NCI-H187 treated with DMSO at 0.1 percent for 48 hours (cell line): ENCODE data around the gene RPTOR.

Source experiments
- DNase-seq: peaks from one replicate; lab custom pipeline; 2025; lab: John Stamatoyannopoulos, UW

The RPTOR gene

GRCh38 chr17:80592243-80592642 is 47.6 kb downstream of the RPTOR start:
- no peak for DNase-seq

GRCh38 chr17:80593181-80593580 is 48.5 kb downstream of the RPTOR start:
- no peak for DNase-seq

- DNase-seq, result no peak
Measured at GRCh38 chr17:80594431-80595269, 50.0 kb downstream of the RPTOR start.

- DNase-seq, result no peak
Measured at GRCh38 chr17:80596760-80597608, 52.3 kb downstream of the RPTOR start.

- DNase-seq, result no peak
Measured at GRCh38 chr17:80598813-80599545, 54.3 kb downstream of the RPTOR start.

- no peak for DNase-seq
Measured at GRCh38 chr17:80599546-80600305, 55.1 kb downstream of the RPTOR start.

GRCh38 chr17:80601146-80601545 is 56.5 kb downstream of the RPTOR start:
- DNase-seq, result no peak

GRCh38 chr17:80603396-80603795 is 58.8 kb downstream of the RPTOR start:
- DNase-seq, result no peak

GRCh38 chr17:80604009-80604669 is 59.5 kb downstream of the RPTOR start:
- DNase-seq, result no peak

- no peak for DNase-seq
Measured at GRCh38 chr17:80604670-80605010, 60.0 kb downstream of the RPTOR start.

- DNase-seq, result no peak
Measured at GRCh38 chr17:80605326-80606066, 60.9 kb downstream of the RPTOR start.

GRCh38 chr17:80608326-80608725 is 63.7 kb downstream of the RPTOR start:
- DNase-seq, result no peak

GRCh38 chr17:80609757-80610156 is 65.1 kb downstream of the RPTOR start:
- no peak for DNase-seq

- DNase-seq, result no peak
Measured at GRCh38 chr17:80611816-80612215, 67.2 kb downstream of the RPTOR start.

GRCh38 chr17:80612997-80613731 is 68.5 kb downstream of the RPTOR start:
- DNase-seq, result no peak

- DNase-seq, result no peak
Measured at GRCh38 chr17:80613732-80614071, 69.1 kb downstream of the RPTOR start.

- DNase-seq, result no peak
Measured at GRCh38 chr17:80614332-80615047, 69.9 kb downstream of the RPTOR start.

- no peak for DNase-seq
Measured at GRCh38 chr17:80615376-80615775, 70.7 kb downstream of the RPTOR start.

- no peak for DNase-seq
Measured at GRCh38 chr17:80616705-80617104, 72.1 kb downstream of the RPTOR start.
